Measurements from ENCODE around the gene DNAJB4.
"Not testable (repeated sequence)": the region's sequence is repeated elsewhere in the genome, so short reads cannot be mapped to it uniquely, and the experiment has no call there.

DNAJB4 gene

DNA sequence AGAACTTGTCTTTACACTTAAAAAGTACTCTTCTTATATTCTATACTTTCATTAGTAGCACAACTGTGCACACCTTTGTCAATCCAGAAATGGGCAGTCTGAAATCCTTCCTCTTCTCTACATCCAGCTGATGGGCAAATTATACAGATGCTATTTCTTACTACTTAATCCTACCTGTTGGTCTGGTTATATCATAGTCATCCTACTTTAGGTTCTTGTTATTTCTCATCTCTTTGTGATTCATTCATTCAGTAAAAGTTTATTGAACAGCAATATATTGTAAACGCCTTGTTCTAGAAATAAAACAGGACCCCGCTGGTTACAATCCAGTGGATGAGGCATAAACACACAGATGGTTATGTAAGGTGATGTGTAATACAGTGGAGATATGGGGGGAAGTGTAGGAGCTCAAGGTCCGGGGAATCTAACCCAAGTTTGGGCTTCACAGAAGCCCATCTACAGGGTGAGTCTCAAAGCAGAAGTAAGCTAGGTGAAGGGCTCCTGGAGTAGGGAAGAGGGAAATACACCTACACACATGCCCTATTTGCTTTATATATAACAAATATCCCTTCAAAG, 14.0 kb upstream of the DNAJB4 start:
- DNase-seq (ENCODE audit: insufficient read length, low spot score) (no peak), FAIRE-seq (no peak)
- TF ChIP-seq, protein P1, sequence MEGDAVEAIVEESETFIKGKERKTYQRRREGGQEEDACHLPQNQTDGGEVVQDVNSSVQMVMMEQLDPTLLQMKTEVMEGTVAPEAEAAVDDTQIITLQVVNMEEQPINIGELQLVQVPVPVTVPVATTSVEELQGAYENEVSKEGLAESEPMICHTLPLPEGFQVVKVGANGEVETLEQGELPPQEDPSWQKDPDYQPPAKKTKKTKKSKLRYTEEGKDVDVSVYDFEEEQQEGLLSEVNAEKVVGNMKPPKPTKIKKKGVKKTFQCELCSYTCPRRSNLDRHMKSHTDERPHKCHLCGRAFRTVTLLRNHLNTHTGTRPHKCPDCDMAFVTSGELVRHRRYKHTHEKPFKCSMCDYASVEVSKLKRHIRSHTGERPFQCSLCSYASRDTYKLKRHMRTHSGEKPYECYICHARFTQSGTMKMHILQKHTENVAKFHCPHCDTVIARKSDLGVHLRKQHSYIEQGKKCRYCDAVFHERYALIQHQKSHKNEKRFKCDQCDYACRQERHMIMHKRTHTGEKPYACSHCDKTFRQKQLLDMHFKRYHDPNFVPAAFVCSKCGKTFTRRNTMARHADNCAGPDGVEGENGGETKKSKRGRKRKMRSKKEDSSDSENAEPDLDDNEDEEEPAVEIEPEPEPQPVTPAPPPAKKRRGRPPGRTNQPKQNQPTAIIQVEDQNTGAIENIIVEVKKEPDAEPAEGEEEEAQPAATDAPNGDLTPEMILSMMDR (IDR thresholded peaks at IDR 0.05; ENCODE audit: insufficient read depth, missing control alignments) = no peak

DNA sequence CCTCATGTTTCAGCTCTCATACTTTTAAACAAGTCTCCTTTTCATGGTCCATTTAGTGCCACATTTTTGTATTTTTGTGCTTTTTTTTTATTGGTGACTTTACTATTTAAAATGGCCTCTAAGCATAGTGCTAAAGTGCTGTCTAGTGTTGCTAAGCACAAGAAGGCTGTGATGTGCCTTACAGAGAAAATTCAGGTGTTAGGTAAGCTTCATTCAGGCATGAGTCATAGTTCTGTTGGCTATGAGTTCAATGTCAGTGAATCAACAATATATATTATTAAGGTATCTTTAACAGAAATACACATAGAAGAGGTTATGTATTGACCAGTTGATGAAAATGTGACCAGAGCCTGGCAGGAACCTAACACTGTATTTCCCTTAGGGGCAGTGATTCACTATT, 13.1 kb upstream of the DNAJB4 start:
- TF ChIP-seq, protein P1 (IDR thresholded peaks at IDR 0.05; ENCODE audit: insufficient read depth, missing control alignments) = no peak
- FAIRE-seq (no peak), DNase-seq (ENCODE audit: insufficient read length, low spot score) (no peak)

DNA sequence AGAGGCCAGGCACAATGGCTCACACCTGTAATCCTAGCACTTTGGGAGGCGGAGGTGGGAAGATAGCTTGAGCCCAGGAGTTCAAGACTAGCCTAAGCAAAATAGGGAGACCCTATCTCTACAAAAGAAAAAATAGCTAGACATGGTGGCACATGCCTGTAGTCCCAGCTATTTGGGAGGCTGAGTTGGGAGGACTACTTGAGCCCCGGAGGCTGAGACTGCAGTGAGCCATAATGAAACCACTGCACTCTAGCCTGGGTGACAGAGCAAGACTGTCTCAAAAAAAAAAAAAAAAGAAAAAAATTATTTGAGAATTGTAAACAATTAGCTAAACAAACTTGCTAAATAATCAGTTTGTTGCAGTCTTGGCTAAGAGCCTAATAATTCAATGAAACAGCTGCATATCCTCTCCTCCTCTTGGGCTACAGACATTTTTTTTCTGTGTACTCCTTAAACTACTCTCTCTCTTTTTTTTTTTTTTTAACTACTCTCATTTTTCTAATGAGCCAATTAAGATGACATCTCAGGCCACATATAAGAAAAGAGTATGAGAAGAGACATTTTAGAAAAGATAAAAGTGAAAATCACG, 10.5 kb upstream of the DNAJB4 start:
- DNase-seq (ENCODE audit: insufficient read length, low spot score) (no peak), FAIRE-seq (no peak)
- TF ChIP-seq, protein P1 (IDR thresholded peaks at IDR 0.05; ENCODE audit: insufficient read depth, missing control alignments) = no peak

DNA sequence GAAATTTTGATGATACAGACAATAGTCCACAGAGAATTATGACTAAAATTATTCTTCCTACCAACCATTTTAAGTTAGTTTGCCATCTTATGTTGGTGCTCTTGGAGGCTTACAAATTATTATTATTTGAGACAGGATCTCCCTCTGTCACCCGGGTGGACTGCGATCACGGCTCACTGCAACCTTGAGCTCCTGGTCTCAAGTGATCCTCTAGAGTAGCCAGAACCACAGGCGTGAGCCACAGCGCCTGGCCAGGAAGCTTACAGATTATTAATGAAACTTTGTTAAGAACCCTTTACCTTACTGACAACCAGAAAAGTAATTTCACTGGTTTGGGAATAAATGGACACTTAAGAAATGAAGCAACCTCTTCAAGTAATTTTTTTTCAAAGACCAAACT, 8.0 kb upstream of the DNAJB4 start:
- no peak for FAIRE-seq
- DNase-seq (ENCODE audit: insufficient read length, low spot score) = no peak
- TF ChIP-seq, protein P1 (IDR thresholded peaks at IDR 0.05; ENCODE audit: insufficient read depth, missing control alignments) = no peak

DNA sequence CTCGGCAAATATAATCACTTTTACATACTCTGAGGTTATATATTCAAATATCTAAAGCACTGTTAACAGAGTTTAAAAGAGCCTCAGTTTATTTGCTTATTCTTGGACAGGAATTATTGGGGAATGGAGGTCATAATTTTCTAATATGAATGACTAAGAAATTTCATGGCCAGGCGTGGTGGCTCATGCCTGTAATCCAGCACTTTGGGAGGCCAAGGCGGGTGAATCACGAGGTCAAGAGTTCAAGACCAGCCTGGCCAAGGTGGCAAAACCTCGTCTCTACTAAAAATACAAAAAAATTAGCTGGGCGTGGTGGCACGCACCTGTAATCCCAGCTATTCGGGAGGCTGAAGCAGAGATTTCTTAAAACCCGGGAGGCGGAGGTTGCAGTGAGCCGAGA, 4.2 kb upstream of the DNAJB4 start:
- DNase-seq (ENCODE audit: insufficient read length, low spot score); FAIRE-seq: not testable (repeated sequence)

DNA sequence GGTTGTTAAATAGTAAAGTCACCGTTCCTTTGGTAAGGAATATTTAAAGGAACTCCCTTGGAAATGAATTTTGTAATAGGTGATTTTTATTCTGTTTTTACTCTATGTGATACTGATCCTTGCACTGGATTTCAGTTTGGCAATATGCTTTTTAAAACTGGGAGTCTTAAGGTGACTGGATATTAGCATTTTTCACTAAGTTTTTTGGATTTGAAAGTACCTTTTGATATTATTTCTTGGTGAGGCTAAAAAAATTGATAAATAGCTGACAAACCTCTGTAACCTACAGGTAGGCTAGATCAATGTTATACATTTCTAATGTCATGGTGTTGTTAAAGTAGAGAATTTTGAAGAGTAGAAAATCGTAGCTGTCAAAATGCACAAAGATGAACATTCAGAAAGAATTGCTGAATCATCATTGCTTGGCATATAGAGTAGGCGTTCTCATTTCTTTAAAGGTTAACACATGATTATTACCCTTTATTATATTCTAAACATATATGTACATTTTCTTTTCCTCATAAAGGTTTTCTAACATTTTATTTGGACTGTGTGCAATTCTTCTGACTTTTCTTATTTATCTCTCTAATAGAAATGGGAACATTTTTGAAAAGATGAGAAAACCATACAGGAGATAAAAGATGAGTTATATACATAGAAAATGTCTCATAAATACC, 1.5 kb upstream of the DNAJB4 start:
- TF ChIP-seq, protein P1 (IDR thresholded peaks at IDR 0.05; ENCODE audit: insufficient read depth, missing control alignments) = no peak
- FAIRE-seq (no peak), DNase-seq (ENCODE audit: insufficient read length, low spot score) (no peak)

DNA sequence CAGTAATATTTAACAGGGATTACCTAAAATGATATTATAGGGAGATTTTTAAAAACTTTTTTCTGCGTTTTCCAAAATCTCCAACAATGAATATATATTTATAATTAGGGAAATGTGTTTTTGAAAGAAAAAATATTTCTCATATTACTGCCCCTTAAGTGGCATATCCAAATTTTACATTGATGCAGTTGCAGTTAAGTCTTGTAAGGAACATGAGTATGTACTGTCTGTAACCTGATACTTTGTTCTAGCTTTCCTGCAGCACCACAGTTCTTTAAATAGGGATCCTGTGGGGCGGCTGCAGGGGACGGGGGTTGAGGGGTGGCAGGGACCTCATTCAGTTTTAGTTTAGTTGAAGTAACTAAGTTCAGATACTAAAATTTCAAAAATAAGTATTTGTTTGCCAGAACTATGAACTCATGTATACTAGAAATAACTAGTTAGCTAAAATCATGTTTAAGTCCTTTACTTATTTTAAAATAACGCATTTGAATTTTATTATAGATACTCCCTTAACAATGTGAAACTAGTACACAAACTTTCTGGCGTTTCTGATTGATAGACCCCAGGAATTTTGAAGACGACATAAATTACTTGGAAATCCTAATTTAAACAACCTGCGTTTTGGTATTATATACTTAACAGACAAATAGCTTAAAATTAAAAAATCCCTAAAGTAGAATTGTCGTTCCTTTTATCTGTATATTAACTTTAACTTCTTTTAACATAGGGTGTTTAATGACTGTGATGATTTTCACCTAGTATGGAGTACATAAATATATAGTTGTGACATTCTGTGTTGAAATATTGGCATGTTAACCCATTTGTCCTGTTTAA, 639 bp upstream of the DNAJB4 start:
- FAIRE-seq (no peak), DNase-seq (ENCODE audit: insufficient read length, low spot score) (no peak)
- TF ChIP-seq, protein P1 (IDR thresholded peaks at IDR 0.05; ENCODE audit: insufficient read depth, missing control alignments) = no peak

Measured in D721Med (cell line).